Adrenal gland (tissue), 5 donors: ENCODE measurements around the gene PSMG2.

Experiments
- CTCF ChIP-seq, 6 experiments: fragments of 450-650 bp in 4 of 6; fragments of 200-600 bp in 2 of 6; sonication (generic) in 1 of 6; IDR thresholded peaks; 1 replicate in 5 of 6; 2 replicates in 1 of 6; pipeline versions ENCODE4 v1.5.1 to v1.8.0; 2016 to 2021; ENCODE audit warnings: antibody characterized with exemption in 6 of 6, mild to moderate bottlenecking in 2 of 6, moderate library complexity in 1 of 6
- POLR2A ChIP-seq, 2 donors: fragments of 450-650 bp; IDR thresholded peaks; one replicate each; pipeline ENCODE4 v1.6.1; 2017; ENCODE audit warnings: antibody characterized with exemption in 2 of 2, mild to moderate bottlenecking in 2 of 2, moderate library complexity in 1 of 2
- donor health status: DM: no; HTN: no; CAD: no.

DNA sequence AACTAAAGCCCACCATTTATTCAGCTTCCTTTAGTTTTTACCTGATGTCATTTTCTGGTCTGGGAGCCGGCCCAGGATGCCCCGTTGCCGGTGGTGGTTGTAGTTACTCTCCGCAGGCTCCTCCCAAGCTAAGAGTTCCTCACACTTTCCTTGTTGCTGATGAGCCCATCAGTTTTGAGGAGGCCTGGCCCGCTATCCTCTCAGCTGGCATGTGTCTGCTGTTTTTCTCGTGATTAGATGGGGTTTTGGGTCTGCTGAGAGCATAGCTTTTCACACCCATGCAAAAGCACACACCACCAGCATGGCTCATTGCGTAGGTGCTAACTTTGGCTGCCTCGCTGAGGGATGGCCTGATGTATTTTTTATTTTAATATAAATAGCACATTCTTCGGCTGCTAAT lies 72.1 kb downstream of the PSMG2 start:
- no peak for TF ChIP-seq POLR2A (IDR thresholded peaks at IDR 0.05)
- no peak for TF ChIP-seq CTCF (IDR thresholded peaks at IDR 0.05)
